ENCODE data around the gene NSA2. TPM values are rescaled to one million over a fixed set of nuclear protein-coding genes. Genes with fewer than 3 reads are reported as not detected.

The NSA2 gene
- total and polyA plus RNA-seq, 9 of the 15 experiments (the other 6 are each of a cell fraction or from before 2014, with no cell fraction given): 60.2 to 246 (median 183) TPM

DNA sequence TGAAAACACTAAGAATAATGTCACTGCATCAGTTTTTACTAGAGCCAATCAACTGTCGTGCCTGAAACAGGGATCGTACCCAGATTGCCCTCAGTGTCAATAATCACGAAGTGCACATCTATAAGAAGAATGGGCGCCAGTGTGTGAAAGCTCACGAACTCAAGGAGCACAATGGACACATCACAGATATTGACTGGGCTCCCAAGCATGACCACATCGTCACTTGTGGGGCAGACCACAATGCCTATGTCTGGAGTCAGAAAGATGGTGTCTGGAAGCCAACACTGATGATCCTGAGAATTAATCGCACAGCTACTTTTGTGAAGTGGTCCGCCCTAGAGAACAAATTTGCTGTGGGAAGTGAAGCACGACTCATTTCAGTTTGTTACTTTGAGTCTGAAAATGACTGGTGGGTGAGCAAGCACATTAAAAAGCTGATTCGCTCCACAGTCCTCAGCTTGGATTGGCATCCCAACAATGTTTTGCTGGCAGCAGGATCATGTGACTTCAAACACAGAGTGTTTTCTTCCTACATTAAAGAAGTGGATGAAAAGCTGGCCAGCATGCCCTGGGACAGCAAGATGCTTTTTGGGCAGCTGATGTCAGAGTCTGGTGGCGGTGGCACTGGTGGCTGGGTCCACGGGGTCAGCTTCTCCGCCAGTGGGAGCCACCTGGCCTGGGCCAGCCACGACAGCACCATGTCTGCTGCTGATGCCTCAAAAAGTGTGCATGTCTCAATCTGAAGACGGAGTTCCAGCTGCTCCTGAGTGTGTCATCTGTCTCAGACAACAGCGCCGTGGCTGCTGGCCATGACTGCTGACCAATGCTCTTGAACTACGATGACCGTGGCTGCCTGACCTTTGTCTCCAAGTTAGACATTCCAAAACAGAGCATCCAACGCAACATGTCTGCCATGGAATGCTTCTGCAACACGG lies 32.2 kb downstream of the NSA2 start:
- no peaks in the 10 kb centered on the region for H3K79me2 ChIP-seq (ENCODE audit: control insufficient read depth, insufficient read depth, low read length)
- H3K9ac ChIP-seq (ENCODE audit: insufficient read depth in 1 of 2, low read depth in 2 of 2, low read length in 2 of 2): 0 out of 4 replicates have a peak overlapping the region, but pooled peaks of 1 of the 2 experiments have one; percentile 26
- DNase-seq (ENCODE audit: extremely low read depth in 1 of 4, low spot score in 3 of 4) (no peak), ATAC-seq (no peak), FAIRE-seq (peak; percentile 35)
- H3K27me3 ChIP-seq (ENCODE audit: control insufficient read depth in 2 of 2, insufficient read depth in 2 of 2, low read length in 2 of 2): peaks cover 11 to 23% of the 10 kb centered on the region in 2 experiments; a peak in 3 of 5 replicates
- H3K27ac ChIP-seq (ENCODE audit: extremely low read depth, low read depth, low read length): no peak overlapping the region
- no peaks in the 10 kb centered on the region; a peak in 1 of 5 replicates for H3K4me1 ChIP-seq (replicated peaks in 1 of 2; ENCODE audit: control insufficient read depth in 2 of 2, insufficient read depth in 2 of 2, low read length in 2 of 2)
- H4K20me1 ChIP-seq (replicated peaks; ENCODE audit: control insufficient read depth, insufficient read depth, low read length): no peaks in the 10 kb centered on the region
- WGBS (ENCODE audit: insufficient coverage, low coverage, missing lambda C conversion rate): under 1% methylated on average over 20 of the region's 21 CpGs
- no peaks in the 10 kb centered on the region for H3K9me1 ChIP-seq (ENCODE audit: control insufficient read depth, insufficient read depth, low read length)
- H2AFZ ChIP-seq (ENCODE audit: low read depth, low read length): no peak overlapping the region
- in situ Hi-C loops (cut with MboI): no loop called here
- BruUV-seq (replicated peaks): no TSS peak
- H3K4me3 ChIP-seq: no peak overlapping the region
- ChIA-PET CTCF (ENCODE audit: low intra/inter-chr PET ratio) (no interaction called here), POLR2A (interaction anchor here (1.4 kb wide), 1 partner anchor 25 kb away, joined by 3 read pairs; no protein-coding TSS in a partner anchor)
- no peak for TF ChIP-seq ZNF507 (tag; conservative IDR thresholded peaks at IDR 0.05)
- no peak for TF ChIP-seq RBM39 (optimal IDR thresholded peaks at IDR 0.05; ENCODE audit: low read depth, low read length)
- no peak for TF ChIP-seq ZNF79 (CRISPR knock-in tag; IDR thresholded peaks at IDR 0.05; ENCODE audit: low read depth)
- TF ChIP-seq SIN3B (IDR thresholded peaks at IDR 0.05; ENCODE audit: low read depth): no peak
- TF ChIP-seq DIDO1 (tag; IDR thresholded peaks at IDR 0.05; ENCODE audit: low read depth): no peak
- TF ChIP-seq TEAD2 (tag; IDR thresholded peaks at IDR 0.05): no peak
- TF ChIP-seq, protein P1, sequence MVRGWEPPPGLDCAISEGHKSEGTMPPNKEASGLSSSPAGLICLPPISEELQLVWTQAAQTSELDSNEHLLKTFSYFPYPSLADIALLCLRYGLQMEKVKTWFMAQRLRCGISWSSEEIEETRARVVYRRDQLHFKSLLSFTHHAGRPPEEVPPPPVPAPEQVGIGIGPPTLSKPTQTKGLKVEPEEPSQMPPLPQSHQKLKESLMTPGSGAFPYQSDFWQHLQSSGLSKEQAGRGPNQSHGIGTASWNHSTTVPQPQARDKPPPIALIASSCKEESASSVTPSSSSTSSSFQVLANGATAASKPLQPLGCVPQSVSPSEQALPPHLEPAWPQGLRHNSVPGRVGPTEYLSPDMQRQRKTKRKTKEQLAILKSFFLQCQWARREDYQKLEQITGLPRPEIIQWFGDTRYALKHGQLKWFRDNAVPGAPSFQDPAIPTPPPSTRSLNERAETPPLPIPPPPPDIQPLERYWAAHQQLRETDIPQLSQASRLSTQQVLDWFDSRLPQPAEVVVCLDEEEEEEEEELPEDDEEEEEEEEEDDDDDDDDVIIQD (CRISPR knock-in tag; IDR thresholded peaks at IDR 0.05): no peak
- TF ChIP-seq, protein P2, sequence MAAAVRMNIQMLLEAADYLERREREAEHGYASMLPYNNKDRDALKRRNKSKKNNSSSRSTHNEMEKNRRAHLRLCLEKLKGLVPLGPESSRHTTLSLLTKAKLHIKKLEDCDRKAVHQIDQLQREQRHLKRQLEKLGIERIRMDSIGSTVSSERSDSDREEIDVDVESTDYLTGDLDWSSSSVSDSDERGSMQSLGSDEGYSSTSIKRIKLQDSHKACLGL (CRISPR knock-in tag; IDR thresholded peaks at IDR 0.05; ENCODE audit: borderline replicate concordance, poor library complexity, severe bottlenecking): no peak
- intact Hi-C loops (cut with micrococcal nuclease): no loop called here
- no peaks in the 10 kb centered on the region for H3K9me3 ChIP-seq (replicated peaks; ENCODE audit: control insufficient read depth, insufficient read depth, low read depth, low read length)
- H3K36me3 ChIP-seq (ENCODE audit: control insufficient read depth, insufficient read depth, low read length): no peaks in the 10 kb centered on the region
- H3K4me2 ChIP-seq (ENCODE audit: insufficient read depth, low read length): no peak overlapping the region; the same call in 1 of the 2 replicates

Data from K562 (cell line).